ENCODE measurements around the gene FOXD1.
"Not testable (repeated sequence)": the region's sequence is repeated elsewhere in the genome, so short reads cannot be mapped to it uniquely, and the experiment has no call there.

Gene FOXD1

DNA sequence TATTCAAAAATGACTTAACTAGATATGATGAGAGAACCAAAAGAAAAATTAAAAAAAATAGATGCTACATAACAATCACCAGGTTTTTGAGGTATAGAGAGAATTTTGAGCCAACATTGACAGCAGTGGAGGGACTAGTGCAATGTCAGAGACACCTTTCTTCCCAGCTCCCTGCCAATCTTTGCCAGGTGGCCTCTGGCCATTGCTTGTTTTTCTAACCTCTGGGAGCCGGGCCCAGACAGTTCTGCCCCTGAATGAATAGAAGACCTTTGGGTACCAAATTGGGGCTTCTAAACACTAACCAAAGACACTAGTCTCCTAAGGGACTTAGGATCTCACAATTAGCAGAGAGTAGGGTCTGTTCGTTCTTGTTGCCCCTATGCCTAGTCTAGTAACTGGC is 33.4 kb downstream of the FOXD1 start:
- DNase-seq, result no peak

DNA sequence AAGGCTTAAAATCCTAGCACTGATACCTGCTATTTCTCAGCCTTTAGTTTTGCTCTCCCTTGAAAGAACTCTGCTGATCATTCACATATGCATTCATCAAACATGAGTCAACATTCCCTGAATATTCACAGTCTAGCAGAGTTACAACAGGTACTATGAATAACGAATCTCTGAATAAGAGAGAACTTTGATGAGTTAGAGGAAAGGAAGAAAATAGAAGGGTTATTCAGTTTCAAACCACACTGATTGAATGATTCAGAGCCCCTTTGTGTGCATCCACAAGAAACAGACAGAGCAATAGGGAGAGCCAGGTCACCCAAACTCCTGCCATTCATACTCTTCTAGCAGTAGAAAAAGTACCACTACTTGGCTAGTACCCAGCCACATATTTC is 36.0 kb downstream of the FOXD1 start:
- DNase-seq, result no peak

DNA sequence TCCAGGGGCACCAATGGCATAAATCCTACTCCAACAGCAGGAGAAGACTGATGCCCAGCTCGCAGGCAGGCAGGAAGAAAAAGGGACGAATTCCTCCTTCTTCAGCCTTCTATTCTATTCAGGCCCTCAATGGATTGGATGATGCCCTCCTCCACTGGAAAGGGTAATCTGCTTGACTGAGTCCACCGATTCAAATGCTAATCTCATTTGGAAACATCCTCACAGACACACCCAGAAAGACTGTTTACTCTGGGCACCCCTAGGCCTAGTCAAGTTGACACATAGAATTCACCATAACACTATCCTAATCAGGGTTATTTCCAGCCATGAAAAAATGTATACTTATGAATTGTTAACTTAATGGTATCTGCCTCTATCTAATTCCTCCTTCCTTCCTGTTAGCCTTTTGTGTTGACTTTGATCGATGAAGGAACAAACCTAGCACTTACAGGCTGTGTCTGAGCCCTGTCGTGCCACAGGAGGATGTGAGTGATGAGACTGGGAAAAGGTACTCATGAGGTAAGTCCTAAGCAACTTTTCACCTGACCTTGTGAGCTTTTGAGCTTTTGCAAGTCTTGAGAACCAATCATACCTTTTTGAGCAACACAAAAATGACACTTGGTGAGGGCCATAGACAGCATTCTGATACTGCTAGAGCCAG is 36.5 kb downstream of the FOXD1 start:
- DNase-seq, result no peak

DNA sequence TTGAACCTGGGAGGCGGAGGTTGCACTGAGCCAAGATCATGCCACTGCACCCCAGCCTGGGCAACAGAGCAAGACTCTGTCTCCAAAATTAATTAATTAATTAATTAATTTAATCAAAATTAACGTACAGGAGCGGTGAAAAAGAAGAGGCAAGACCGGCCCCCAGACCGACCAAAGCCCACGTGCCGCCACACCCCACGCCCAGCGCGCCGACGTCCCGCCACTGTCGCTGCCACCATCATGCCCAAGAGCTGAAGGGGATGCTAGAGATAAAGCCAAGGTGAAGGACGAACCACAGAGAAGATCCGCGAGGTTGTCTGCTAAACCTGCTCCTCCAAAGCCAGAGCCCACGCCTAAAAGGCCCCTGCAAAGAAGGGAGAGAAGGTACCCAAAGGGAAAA is 38.6 kb downstream of the FOXD1 start:
- DNase-seq, result not testable (repeated sequence)

DNA sequence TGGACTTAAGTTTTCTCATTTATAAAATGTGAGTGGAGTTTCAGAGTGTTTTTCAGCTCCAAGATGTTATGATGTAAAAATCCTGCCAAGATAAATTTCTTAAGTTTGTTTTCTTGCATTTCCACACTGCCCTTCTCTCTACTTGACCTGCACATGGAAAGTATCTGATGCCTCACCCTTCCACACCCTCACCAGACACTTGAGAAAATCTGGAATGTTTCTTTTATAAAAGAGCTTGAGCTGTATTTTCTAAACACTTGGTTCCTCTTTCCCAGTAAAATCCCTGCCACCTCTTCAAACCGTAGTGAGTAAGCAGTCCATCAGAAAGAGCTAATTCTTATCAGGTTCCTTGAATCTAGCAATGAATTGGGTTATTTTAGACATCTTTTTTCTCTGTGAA is 42.9 kb downstream of the FOXD1 start:
- DNase-seq, result no peak

DNA sequence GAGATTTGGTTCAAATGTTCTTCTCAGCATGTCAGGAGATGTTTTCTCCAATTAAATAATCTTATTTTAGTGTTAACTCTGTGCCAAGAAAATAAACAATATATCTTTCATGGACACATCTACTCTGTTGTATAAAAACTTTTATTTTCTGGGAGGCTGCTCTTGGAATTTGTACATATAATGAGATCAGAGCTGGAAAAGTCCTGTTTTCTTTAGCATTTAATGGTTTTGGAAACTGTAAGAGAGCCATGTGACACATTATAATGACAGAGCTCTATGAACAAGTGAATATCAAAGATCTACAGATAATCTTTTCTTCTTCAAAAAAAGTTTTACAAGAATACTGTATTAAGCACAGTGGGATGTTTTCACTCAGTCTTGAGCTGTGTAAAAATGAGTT is 48.8 kb downstream of the FOXD1 start:
- no peak for DNase-seq
